CD4-positive, alpha-beta T cell (primary cell): ENCODE data around the gene LRIG3. TPM values are rescaled to one million over a fixed set of nuclear protein-coding genes. Genes with fewer than 3 reads are reported as not detected.

Experiments used
- ATAC-seq: fragments of 200-7000 bp; cut with Tn5 transposase; one replicate; pipeline ENCODE4 v1.10.0; 2022; ENCODE audit warnings: mild to moderate bottlenecking; ENCODE audit not compliant: poor library complexity
- CTCF ChIA-PET: fragments of 350-600 bp; sonication (Branson Sonifier 250); formaldehyde crosslinking; loops from one replicate; lab custom pipeline; 2021; ENCODE audit warnings: antibody characterized with exemption, inconsistent platforms; lab: Charles Lee
- POLR2A ChIA-PET: fragments of 350-600 bp; sonication (Branson Sonifier 250); formaldehyde crosslinking; loops from one replicate; lab custom pipeline; 2021; ENCODE audit warnings: antibody characterized with exemption, inconsistent platforms; lab: Charles Lee
- DNase-seq, 14 experiments: peaks; one replicate each; pipeline ENCODE4 v3.0.0-alpha.2; 2013 to 2020; ENCODE audit warnings: mixed read lengths in 2 of 14
- H3K27ac ChIP-seq, 2 donors: one replicate each; pipeline versions ENCODE4 v1.5.1 to v1.7.0; 2013; ENCODE audit warnings: low read length in 2 of 2, low read depth in 1 of 2, mild to moderate bottlenecking in 1 of 2
- H3K27me3 ChIP-seq, 2 experiments: 1 replicate in 1 of 2; 2 replicates in 1 of 2; pipeline versions ENCODE4 v1.6.1 to v1.7.0; 2013; ENCODE audit warnings: low read length in 2 of 2, control low read depth in 1 of 2, mild to moderate bottlenecking in 1 of 2, moderate library complexity in 1 of 2; ENCODE audit not compliant: insufficient read depth in 2 of 2, control insufficient read depth in 1 of 2
- H3K36me3 ChIP-seq: one replicate; pipeline ENCODE4 v1.6.1; 2013; ENCODE audit warnings: low read length, control low read depth; ENCODE audit not compliant: insufficient read depth
- H3K4me1 ChIP-seq: one replicate; pipeline ENCODE4 v1.6.1; 2013; ENCODE audit warnings: low read length, control low read depth; ENCODE audit not compliant: insufficient read depth
- H3K4me3 ChIP-seq: one replicate; pipeline ENCODE4 v1.5.1; 2013; ENCODE audit warnings: mild to moderate bottlenecking, low read length, moderate library complexity
- H3K9me3 ChIP-seq, 2 experiments: 1 replicate in 1 of 2; 2 replicates in 1 of 2; pipeline versions ENCODE4 v1.6.1 to v1.7.0; 2013; ENCODE audit warnings: low read length in 2 of 2, mild to moderate bottlenecking in 2 of 2, control low read depth in 1 of 2, moderate library complexity in 1 of 2; ENCODE audit not compliant: control insufficient read depth in 1 of 2, insufficient read depth in 1 of 2
- H3K27ac Mint-ChIP-seq: one replicate; pipeline ENCODE4 v1.8.0; 2020; ENCODE audit warnings: mixed read lengths
- H3K27me3 Mint-ChIP-seq: one replicate; pipeline ENCODE4 v1.8.0; 2021; ENCODE audit warnings: mixed read lengths
- H3K36me3 Mint-ChIP-seq: one replicate; pipeline ENCODE4 v1.8.0; 2021; ENCODE audit warnings: low read depth, mixed read lengths
- H3K4me1 Mint-ChIP-seq: one replicate; pipeline ENCODE4 v1.8.0; 2021; ENCODE audit warnings: low read depth, mixed read lengths
- H3K4me3 Mint-ChIP-seq: one replicate; pipeline ENCODE4 v1.8.0; 2020; ENCODE audit warnings: mild to moderate bottlenecking, mixed read lengths
- H3K9me3 Mint-ChIP-seq: one replicate; pipeline ENCODE4 v1.8.0; 2020; ENCODE audit warnings: mixed read lengths
- intact Hi-C, 2 experiments: fragments of 100-400 bp; cut with DNase I in 1 of 2; cut with micrococcal nuclease in 1 of 2; formaldehyde crosslinking; loops; one replicate each; pipeline versions ENCODE4 v1.15.1 to v1.9.0; 2023 to 2025; cut with DNase I, micrococcal nuclease
- total RNA-seq, 174 experiments: library from RNA in 2 of 174; stranded (reverse) in 2 of 174; gene quantifications; one replicate each; pipeline ENCODE4 v1.2.3 and lab custom pipeline; 2021 to 2026
- TF ChIP-seq, protein P1 (sequence below): fragments of 200-600 bp; IDR thresholded peaks from one replicate; pipeline ENCODE4 v1.8.0; 2022; ENCODE audit warnings: antibody characterized with exemption, mild to moderate bottlenecking

The LRIG3 gene
- total RNA-seq, 2 experiments from 2014 or later = not detected

DNA sequence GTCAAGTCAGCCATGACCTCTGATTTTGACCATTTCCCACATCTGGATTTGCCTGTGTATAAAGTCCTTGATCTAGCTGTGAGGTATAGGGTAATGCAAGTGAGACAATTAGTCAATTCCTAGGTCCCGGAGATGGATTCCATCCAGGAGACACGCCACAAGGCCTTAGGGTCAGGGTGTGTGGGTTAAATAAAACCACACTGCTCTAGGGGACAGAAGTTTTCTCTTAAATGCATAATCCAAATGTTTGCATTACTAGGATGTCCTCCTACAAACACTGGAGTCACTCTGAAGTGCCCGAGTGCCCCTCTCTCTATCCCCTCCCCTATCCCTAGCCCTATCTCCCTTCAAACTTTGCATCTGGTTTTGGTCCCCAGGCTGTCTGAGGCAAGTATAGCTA is 26.8 kb downstream of the LRIG3 start:
- Histone ChIP-seq H3K9me3 (peaks cover 0 to 4% of the 10 kb centered on the region in 2 experiments), H3K4me1 (no peaks in the 10 kb centered on the region), H3K36me3 (no peaks in the 10 kb centered on the region), H3K4me3 (no peak overlapping the region), H3K27ac (no peak overlapping the region), H3K27me3 (no peaks in the 10 kb centered on the region)
- ChIA-PET CTCF (no interaction called here), POLR2A (no interaction called here)
- no peaks in the 10 kb centered on the region for H3K4me1 Mint-ChIP-seq
- no peaks in the 10 kb centered on the region for H3K27me3 Mint-ChIP-seq
- TF ChIP-seq, protein P1, sequence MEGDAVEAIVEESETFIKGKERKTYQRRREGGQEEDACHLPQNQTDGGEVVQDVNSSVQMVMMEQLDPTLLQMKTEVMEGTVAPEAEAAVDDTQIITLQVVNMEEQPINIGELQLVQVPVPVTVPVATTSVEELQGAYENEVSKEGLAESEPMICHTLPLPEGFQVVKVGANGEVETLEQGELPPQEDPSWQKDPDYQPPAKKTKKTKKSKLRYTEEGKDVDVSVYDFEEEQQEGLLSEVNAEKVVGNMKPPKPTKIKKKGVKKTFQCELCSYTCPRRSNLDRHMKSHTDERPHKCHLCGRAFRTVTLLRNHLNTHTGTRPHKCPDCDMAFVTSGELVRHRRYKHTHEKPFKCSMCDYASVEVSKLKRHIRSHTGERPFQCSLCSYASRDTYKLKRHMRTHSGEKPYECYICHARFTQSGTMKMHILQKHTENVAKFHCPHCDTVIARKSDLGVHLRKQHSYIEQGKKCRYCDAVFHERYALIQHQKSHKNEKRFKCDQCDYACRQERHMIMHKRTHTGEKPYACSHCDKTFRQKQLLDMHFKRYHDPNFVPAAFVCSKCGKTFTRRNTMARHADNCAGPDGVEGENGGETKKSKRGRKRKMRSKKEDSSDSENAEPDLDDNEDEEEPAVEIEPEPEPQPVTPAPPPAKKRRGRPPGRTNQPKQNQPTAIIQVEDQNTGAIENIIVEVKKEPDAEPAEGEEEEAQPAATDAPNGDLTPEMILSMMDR = no peak
- DNase-seq (no peak), ATAC-seq (no peak)
- H3K27ac Mint-ChIP-seq = no peak overlapping the region
- intact Hi-C loops = no loop called here
- no peak overlapping the region for H3K4me3 Mint-ChIP-seq
- H3K36me3 Mint-ChIP-seq = no peaks in the 10 kb centered on the region
- H3K9me3 Mint-ChIP-seq = peaks cover 5% of the 10 kb centered on the region

DNA sequence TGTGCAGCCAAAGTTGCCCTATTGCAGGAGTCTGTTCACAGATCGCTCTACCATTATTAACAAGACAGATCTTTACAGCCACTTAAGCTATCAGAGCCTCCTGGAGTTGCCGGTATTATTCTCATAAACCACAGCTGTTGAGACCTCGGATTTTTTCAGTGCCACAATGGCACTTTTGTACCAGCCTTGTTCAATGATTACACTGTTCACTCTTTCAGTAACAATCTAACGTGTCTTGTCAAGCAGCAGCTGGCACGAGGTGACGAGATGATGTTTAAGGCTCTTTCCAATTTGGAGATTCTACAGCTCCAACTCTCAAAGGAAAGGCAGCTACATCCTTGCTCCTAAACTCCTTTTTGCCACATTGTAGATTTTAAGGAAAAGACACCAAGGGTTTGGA is 30.7 kb downstream of the LRIG3 start:
- H3K9me3 Mint-ChIP-seq = no peaks in the 10 kb centered on the region
- no peak for DNase-seq
- intact Hi-C loops = no loop called here
- TF ChIP-seq, protein P1 = no peak
- no peaks in the 10 kb centered on the region for H3K9me3 ChIP-seq
- H3K36me3 Mint-ChIP-seq = no peaks in the 10 kb centered on the region
- H3K36me3 ChIP-seq = no peaks in the 10 kb centered on the region
- no peak overlapping the region for H3K4me3 Mint-ChIP-seq
- no peak overlapping the region for H3K27ac Mint-ChIP-seq
- no peak for ATAC-seq
- H3K27ac ChIP-seq = no peak overlapping the region
- CTCF ChIA-PET = no interaction called here
- H3K27me3 ChIP-seq = no peaks in the 10 kb centered on the region
- POLR2A ChIA-PET = no interaction called here
- H3K4me1 Mint-ChIP-seq = no peaks in the 10 kb centered on the region
- H3K4me3 ChIP-seq = no peak overlapping the region
- no peaks in the 10 kb centered on the region for H3K4me1 ChIP-seq
- no peaks in the 10 kb centered on the region for H3K27me3 Mint-ChIP-seq

DNA sequence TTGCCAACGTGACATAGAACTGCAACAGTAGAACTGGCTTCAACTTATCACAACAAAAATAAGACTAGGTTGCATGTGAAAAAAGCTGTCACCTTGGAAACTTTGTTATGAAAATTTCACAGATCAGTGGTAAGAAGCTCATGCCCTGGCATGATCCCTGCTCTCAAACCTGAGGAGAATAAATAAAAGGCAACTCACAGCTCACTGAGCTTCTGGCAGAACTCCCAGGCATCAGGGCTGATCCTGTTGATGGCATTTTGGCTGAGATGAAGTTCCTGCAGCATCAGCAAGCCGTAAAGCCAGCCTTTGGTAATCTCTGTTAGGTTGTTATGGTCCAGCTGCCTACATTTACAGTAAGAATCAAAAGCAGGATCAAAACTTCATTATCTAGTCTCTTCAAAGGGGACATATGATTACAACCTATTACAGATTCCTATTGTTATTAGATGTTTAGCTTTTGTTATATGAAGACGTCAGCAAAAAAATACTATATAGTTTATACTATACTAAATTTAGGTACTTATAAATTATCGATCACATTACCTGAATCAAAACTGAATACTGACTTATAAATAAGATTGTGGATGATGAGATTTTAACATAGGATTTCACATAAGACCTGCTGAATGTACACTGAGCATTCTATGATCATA is 32.0 kb downstream of the LRIG3 start:
- H3K9me3 Mint-ChIP-seq = no peaks in the 10 kb centered on the region
- DNase-seq (no peak), ATAC-seq (no peak)
- H3K4me1 Mint-ChIP-seq = no peaks in the 10 kb centered on the region
- no peak overlapping the region for H3K4me3 Mint-ChIP-seq
- Histone ChIP-seq H3K27ac (no peak overlapping the region), H3K4me1 (no peaks in the 10 kb centered on the region), H3K36me3 (no peaks in the 10 kb centered on the region), H3K27me3 (no peaks in the 10 kb centered on the region), H3K9me3 (no peaks in the 10 kb centered on the region), H3K4me3 (no peak overlapping the region)
- ChIA-PET CTCF (no interaction called here), POLR2A (no interaction called here)
- H3K27me3 Mint-ChIP-seq = no peaks in the 10 kb centered on the region
- TF ChIP-seq, protein P1 = no peak
- no peak overlapping the region for H3K27ac Mint-ChIP-seq
- intact Hi-C loops = no loop called here
- H3K36me3 Mint-ChIP-seq = no peaks in the 10 kb centered on the region
